SK-MEL-5 (cell line): ENCODE results near the gene ADAP1. TPM values are rescaled to one million over a fixed set of nuclear protein-coding genes. Genes with fewer than 3 reads are reported as not detected.

ENCODE experiments used
- DNase-seq: peaks from one replicate; pipeline ENCODE4 v3.0.0-alpha.2; 2016; ENCODE audit warnings: low read depth, low spot score
- in situ Hi-C: cut with HindIII; loops from 2 replicates; pipeline ENCODE4 v1.10.0; 2016; ENCODE audit warnings: low sequenced_read_pairs, high pct_unique_total_duplicates, low pct_unique_long_range_greater_than_20kb
- total RNA-seq: library from RNA; depleted of rRNA; stranded (reverse); fragments of >200 nt; shearing (Covaris generic); gene quantifications from 2 replicates; pipeline ENCODE4 v1.2.3, GENCODE V29; 2014

The ADAP1 gene
- total RNA-seq, 1 experiment from 2014 or later = 5.5 TPM

DNA sequence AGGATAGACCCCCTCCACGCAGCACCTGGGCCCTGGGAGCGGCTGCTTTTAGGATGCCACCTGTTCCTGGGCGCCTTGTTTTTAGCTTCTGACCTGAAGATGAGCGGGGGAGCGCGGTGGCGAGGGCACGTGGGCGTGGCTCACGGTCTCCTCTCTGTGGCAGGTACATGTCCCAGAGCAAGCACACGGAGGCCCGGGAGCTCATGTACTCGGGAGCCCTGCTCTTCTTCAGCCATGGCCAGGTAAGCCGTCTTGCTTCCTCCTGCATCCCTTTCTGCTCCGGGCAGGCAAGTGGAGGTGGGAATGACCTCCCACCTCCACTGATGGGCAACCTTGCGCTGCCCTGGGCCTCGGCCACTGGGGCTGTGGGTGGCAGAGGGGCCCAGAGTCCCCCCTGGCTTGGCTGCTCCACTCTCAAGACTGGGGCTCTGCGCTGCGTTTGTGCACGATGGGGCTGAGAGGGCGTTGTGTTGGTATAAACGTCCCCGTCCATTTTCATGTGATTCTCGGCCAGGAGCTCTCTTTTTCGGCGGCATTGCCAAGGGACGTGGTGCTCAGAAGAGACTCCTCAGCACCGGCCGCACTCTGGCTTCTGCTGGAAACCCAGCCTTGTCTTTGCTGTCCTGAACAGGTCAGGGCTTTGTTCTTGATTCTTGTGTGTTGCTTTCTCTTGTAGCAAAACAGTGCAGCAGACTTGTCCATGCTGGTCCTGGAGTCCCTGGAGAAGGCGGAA lies 68.4 kb downstream of the ADAP1 start:
- DNase-seq = no peak
- in situ Hi-C loops = no loop called here

- in situ Hi-C loops = no loop called here
- DNase-seq = no peak
Observed at GRCh38 chr7:885261-885892, 69.1 kb downstream of the ADAP1 start.

- in situ Hi-C loops = no loop called here
- no peak for DNase-seq
Observed at GRCh38 chr7:884191-885003, 70.1 kb downstream of the ADAP1 start.

DNA sequence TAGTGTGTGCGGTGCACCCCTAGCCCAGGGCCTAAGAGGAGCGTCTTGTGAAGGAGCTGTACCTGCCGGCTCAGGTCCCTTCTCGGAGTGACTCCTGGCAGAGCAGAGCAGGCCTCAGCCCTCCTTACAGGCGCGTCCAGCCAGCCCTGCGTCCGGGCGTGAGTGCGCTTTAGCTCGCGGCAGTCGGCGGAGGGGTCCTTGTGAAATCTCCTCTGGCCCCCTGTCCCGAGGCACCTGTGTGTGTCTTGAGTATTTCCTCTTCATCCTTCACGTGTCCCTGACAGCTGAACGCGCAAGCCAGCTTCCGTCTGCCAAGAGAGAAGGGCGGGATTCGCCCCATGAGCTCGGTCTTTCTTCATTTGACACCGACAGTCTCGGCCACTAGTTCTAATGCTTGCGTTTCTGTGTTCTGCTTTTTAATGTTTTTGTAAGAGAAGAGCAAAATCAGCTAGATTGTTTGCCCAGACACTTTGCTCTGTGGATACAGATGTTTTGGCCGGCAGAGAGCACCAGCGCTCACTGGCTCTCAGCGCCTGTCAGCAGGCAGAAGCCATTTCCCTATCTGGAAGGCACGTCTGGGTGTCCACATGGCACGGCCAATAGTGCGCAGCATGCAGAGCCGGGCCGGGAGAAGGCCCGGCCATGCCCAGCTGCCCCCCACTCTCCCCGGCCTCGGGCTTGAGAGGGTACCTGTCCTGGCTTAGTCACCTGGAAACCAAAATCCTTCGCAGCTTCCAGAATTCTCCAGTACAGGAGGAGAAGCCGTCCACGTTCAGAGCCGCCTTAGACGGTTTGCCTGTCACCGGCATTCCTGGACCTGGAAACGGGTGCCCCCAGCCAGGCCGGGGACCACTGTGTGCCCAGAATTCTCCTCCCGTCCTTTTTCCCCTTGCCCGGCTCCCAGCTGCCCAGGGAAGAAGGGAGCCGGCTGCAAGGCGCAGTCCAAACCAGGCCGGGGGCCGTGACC lies 71.1 kb downstream of the ADAP1 start:
- in situ Hi-C loops = no loop called here

DNA sequence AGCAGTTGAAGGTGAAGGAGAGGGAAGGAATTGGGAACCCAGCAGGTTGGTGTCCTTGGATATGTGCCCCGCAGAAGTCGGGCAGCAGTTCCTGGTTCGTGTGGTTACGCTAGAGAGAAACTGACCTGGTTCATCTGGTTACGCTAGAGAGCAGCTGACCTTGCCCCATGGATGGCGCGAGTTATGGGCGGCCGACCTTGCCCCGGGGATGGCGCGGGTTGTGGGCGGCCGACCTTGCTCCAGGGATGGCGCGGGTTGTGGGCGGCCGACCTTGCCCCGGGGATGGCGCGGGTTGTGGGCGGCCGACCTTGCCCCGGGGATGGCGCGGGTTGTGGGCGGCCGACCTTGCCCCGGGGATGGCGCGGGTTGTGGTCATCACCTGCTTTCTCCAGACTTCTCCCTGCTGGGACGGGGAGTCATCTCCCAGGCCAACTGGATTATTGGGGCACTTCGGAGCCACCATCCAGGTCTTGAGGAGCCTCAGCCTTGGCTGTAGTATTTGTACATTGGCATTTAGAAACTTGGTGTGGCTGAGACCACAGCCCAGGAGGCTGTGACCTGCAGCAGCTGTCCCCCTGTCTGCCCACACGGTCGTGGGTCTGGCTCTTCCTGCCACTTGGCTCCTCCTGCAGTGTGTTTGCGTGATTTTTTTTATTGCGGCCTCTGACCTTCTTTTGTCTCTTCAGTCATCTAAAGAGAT lies 72.0 kb downstream of the ADAP1 start:
- DNase-seq = no peak
- in situ Hi-C loops = no loop called here

More for the DNA sequence above, 71.1 kb downstream of the ADAP1 start:
- no peak for DNase-seq

GRCh38 chr7:881441-882234 lies 72.8 kb downstream of the ADAP1 start:
- no peak for DNase-seq
- in situ Hi-C loops = no loop called here

- in situ Hi-C loops = no loop called here
- no peak for DNase-seq
Observed at GRCh38 chr7:880450-880849, 74.0 kb downstream of the ADAP1 start.

DNA sequence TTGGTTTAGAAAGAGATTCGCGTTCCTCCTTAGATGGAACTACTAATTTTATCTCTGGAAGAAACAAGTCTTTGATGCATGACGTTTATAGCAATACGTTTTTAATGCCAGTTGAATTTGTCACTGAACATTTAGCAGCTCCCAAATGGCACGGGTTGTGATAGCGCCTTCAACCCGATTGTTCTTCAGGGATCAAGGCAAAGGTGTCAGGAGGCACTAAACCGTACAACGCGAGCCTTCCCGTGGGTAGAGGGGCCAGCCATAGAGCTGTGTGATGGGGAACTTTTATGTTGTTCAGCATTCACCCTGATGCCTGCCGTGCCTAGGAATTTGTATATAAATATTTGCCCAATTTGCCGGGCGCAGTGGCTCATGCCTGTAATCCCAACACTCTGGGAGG lies 74.8 kb downstream of the ADAP1 start:
- in situ Hi-C loops = no loop called here
- no peak for DNase-seq

GRCh38 chr7:879093-879492 lies 75.4 kb downstream of the ADAP1 start:
- in situ Hi-C loops = no loop called here
- no peak for DNase-seq

DNA sequence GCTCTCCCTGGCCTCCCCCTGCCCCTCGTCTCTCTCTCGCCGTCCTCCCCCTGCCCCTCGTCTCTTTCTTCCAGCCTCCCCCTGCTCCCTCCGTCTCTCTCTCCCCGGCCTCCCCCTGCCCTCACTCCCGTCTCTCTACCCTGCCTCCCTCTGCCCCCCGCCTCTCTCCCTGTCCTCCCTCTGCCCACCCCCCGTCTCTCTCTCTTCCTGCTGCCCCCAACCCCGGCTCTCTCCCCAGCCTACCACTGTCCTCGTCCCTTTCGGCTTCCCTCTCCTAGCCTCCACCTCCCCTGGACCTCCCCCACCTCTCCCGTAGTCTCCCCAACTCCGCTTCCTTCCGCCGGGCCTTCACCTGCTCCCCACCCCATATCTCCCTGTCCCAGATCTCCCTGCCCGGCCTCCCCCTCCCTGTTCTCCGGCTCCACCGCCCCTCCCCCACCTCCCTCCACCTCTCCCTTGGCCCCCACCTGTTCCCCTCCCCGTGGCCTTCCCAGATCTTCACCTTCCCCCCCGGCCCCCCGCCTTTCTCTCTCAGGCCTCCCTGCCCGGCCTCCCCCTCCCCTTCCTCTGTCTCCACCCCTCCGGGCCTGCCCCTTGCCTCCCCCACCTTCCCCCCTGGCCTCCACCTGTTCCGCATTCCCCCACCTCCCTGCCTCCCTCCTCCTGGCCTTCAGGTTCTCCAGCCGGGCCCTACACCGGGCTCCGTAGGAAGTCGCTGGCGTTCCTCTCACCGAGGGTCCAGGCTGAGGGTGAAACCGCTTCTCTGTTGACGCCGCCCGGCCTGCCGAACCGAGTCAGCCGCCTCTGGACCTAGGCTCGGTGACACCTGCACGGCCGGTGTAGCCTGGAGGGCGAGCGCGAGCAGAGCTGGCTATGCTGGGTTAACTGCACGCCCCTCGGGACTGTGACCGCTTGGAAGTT lies 76.9 kb downstream of the ADAP1 start:
- in situ Hi-C loops = no loop called here

GRCh38 chr7:876972-877311 lies 77.5 kb downstream of the ADAP1 start:
- in situ Hi-C loops = no loop called here
- peak; percentile 39 for DNase-seq

More for the DNA sequence above, 76.9 kb downstream of the ADAP1 start:
- DNase-seq = no peak

- in situ Hi-C loops = no loop called here
- DNase-seq = peak; percentile 88
Observed at GRCh38 chr7:876077-876971, 78.2 kb downstream of the ADAP1 start, which contains the start of gene GET4. TSS of gene GET4 (plus strand) at chr7:876554. CDS start at chr7:876646, 92 bp downstream.

- no peak for DNase-seq
- in situ Hi-C loops = no loop called here
Observed at GRCh38 chr7:875476-876076, 78.9 kb downstream of the ADAP1 start.

GRCh38 chr7:875051-875450 lies 79.4 kb downstream of the ADAP1 start:
- in situ Hi-C loops = no loop called here
- no peak for DNase-seq
